ENCODE data around the gene EPHA4.
A peak's percentile ranks its signal among the peaks of the same experiment; 100 is the strongest.

Gene EPHA4

GRCh38 chr2:221572219-221572820 is at the start of gene EPHA4:
TSS of gene EPHA4 (minus strand) at chr2:221572304. CDS start at chr2:221572248, 56 bp downstream.
- peak; percentile 91 for DNase-seq

GRCh38 chr2:221618007-221618406 is 45.9 kb upstream of the EPHA4 start:
- no peak for DNase-seq

GRCh38 chr2:221616561-221616960 is 44.5 kb upstream of the EPHA4 start:
- DNase-seq = no peak

GRCh38 chr2:221614274-221614673 is 42.2 kb upstream of the EPHA4 start:
- no peak for DNase-seq

GRCh38 chr2:221612800-221613199 is 40.7 kb upstream of the EPHA4 start:
- no peak for DNase-seq

GRCh38 chr2:221612161-221612560 is 40.1 kb upstream of the EPHA4 start:
- DNase-seq = no peak

- DNase-seq = no peak
Observed at GRCh38 chr2:221610675-221611074, 38.6 kb upstream of the EPHA4 start.

GRCh38 chr2:221610255-221610654 is 38.2 kb upstream of the EPHA4 start:
- DNase-seq = no peak

GRCh38 chr2:221608442-221608841 is 36.3 kb upstream of the EPHA4 start:
- DNase-seq = no peak

- no peak for DNase-seq
Observed at GRCh38 chr2:221606424-221606823, 34.3 kb upstream of the EPHA4 start.

- no peak for DNase-seq
Observed at GRCh38 chr2:221605751-221606240, 33.7 kb upstream of the EPHA4 start.

GRCh38 chr2:221602938-221603337 is 30.8 kb upstream of the EPHA4 start:
- no peak for DNase-seq

GRCh38 chr2:221601376-221601775 is 29.3 kb upstream of the EPHA4 start:
- DNase-seq = no peak

- no peak for DNase-seq
Observed at GRCh38 chr2:221600388-221600787, 28.3 kb upstream of the EPHA4 start.

- no peak for DNase-seq
Observed at GRCh38 chr2:221596192-221596591, 24.1 kb upstream of the EPHA4 start.

- DNase-seq = no peak
Observed at GRCh38 chr2:221590861-221591365, 18.8 kb upstream of the EPHA4 start.

GRCh38 chr2:221589696-221590095 is 17.6 kb upstream of the EPHA4 start:
- DNase-seq = no peak

- no peak for DNase-seq
Observed at GRCh38 chr2:221588306-221588985, 16.3 kb upstream of the EPHA4 start.

GRCh38 chr2:221581986-221582385 is 9.9 kb upstream of the EPHA4 start:
- DNase-seq = no peak

GRCh38 chr2:221574231-221574570 is 2.1 kb upstream of the EPHA4 start:
- no peak for DNase-seq

GRCh38 chr2:221573430-221574230 is 1.5 kb upstream of the EPHA4 start:
- peak; percentile 84 for DNase-seq

GRCh38 chr2:221572821-221573429 is 821 bp upstream of the EPHA4 start:
- DNase-seq = peak; percentile 19

GRCh38 chr2:221571551-221572218 is 419 bp downstream of the EPHA4 start:
- no peak for DNase-seq

All from NCI-H2171 (cell line).